HL-60 (cell line): ENCODE data around the gene NEIL1.

ENCODE experiments used
- CTCF ChIP-seq: IDR thresholded peaks from one replicate; pipeline ENCODE4 v1.5.1; 2011; ENCODE audit warnings: low read length, control low read depth, inconsistent platforms; ENCODE audit not compliant: insufficient read depth
- GABPA ChIP-seq: IDR thresholded peaks from 2 replicates; pipeline ENCODE4 v1.6.1; 2012; ENCODE audit warnings: low read depth
- POLR2AphosphoS5 ChIP-seq: IDR thresholded peaks from 2 replicates; pipeline ENCODE4 v1.6.1; 2012; ENCODE audit warnings: low read depth
- REST ChIP-seq: IDR thresholded peaks from 2 replicates; pipeline ENCODE4 v1.6.1; 2012; ENCODE audit warnings: low read depth; ENCODE audit not compliant: insufficient replicate concordance
- SPI1 ChIP-seq: IDR thresholded peaks from 2 replicates; pipeline ENCODE4 v1.6.1; 2012; ENCODE audit warnings: low read depth, mild to moderate bottlenecking, borderline replicate concordance

- TF ChIP-seq CTCF, result no peak
- no peak for TF ChIP-seq POLR2AphosphoS5
- no peak for TF ChIP-seq REST
- TF ChIP-seq SPI1, result no peak
- no peak for TF ChIP-seq GABPA
Observed at GRCh38 chr15:75369897-75370581, 23.2 kb downstream of the NEIL1 start.
